ENCODE data around the gene PID1. TPM values are rescaled to one million over a fixed set of nuclear protein-coding genes. Genes with fewer than 3 reads are reported as not detected.

The PID1 gene
- total RNA-seq, 2 donors from 2014 or later: 0.55 to 1.6 TPM

DNA sequence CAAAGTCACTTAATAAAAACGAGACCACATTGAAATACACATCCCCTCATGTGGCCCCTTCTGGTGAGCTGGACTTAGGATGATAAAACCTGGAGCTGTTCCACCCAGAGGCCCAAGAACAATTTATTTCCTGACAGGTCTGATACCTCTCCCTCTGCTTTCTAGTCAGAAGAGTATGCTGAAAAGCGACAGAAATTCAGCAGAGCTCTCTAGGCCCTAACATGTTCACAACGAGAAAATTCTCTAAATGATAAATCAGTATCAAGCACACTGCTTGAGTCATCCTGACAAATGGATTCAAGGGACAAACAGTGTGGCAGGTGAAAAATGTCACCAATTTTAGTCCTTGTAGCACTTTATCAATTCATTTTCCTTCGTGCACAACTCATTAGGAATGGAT is 233.5 kb downstream of the PID1 start:
- H3K9me3 ChIP-seq (ENCODE audit: control insufficient read depth, low read length): no peaks in the 10 kb centered on the region
- Mint-ChIP-seq H3K9me3 (no peaks in the 10 kb centered on the region), H3K4me3 (no peak overlapping the region), H3K36me3 (ENCODE audit: low read depth) (no peaks in the 10 kb centered on the region), H3K27me3 (ENCODE audit: insufficient read depth) (no peaks in the 10 kb centered on the region), H3K4me1 (no peaks in the 10 kb centered on the region), H3K27ac (no peak overlapping the region)
- no peak overlapping the region for H3K4me3 ChIP-seq (ENCODE audit: low read length)
- DNase-seq: no peak
- TF ChIP-seq, protein P1, sequence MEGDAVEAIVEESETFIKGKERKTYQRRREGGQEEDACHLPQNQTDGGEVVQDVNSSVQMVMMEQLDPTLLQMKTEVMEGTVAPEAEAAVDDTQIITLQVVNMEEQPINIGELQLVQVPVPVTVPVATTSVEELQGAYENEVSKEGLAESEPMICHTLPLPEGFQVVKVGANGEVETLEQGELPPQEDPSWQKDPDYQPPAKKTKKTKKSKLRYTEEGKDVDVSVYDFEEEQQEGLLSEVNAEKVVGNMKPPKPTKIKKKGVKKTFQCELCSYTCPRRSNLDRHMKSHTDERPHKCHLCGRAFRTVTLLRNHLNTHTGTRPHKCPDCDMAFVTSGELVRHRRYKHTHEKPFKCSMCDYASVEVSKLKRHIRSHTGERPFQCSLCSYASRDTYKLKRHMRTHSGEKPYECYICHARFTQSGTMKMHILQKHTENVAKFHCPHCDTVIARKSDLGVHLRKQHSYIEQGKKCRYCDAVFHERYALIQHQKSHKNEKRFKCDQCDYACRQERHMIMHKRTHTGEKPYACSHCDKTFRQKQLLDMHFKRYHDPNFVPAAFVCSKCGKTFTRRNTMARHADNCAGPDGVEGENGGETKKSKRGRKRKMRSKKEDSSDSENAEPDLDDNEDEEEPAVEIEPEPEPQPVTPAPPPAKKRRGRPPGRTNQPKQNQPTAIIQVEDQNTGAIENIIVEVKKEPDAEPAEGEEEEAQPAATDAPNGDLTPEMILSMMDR (conservative IDR thresholded peaks at IDR 0.05): no peak
- no peaks in the 10 kb centered on the region for H3K4me1 ChIP-seq (ENCODE audit: control insufficient read depth, insufficient read depth, low read length)
- no peak overlapping the region for H3K27ac ChIP-seq (ENCODE audit: low read depth, low read length)
- H3K36me3 ChIP-seq (ENCODE audit: control insufficient read depth, insufficient read depth, low read length): no peaks in the 10 kb centered on the region
- no peak overlapping the region for H3K9ac ChIP-seq (ENCODE audit: extremely low read depth, low read length, poor library complexity, severe bottlenecking)
- WGBS, 2 experiments (ENCODE audit: insufficient coverage in 1 of 2, insufficient read length in 1 of 2): 87 to 100% methylated on average over 3 to 4 of the region's 4 CpGs
- H3K27me3 ChIP-seq (ENCODE audit: control insufficient read depth, insufficient read depth, low read length, poor library complexity, severe bottlenecking): no peaks in the 10 kb centered on the region

DNA sequence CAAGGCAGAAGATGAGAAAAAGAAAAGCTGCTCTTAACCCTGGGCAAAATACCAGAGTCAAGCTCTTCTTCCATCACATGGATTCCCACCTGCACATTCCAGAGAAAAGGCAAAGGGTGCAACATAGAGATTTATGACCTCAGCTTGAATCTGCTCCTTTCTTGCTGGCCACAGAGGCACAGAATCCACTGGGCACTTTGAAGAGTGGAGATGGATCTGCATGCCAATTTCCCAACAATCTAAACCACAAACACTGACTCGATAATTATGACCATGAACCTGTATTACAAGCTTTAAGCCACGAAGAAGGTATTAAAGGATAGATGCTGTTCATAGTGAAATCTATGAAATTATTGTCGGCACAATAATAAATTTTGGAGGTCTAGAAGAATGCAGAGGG is 237.3 kb downstream of the PID1 start:
- Histone ChIP-seq H3K27me3 (ENCODE audit: control insufficient read depth, insufficient read depth, low read length, poor library complexity, severe bottlenecking) (no peaks in the 10 kb centered on the region), H3K9me3 (ENCODE audit: control insufficient read depth, low read length) (no peaks in the 10 kb centered on the region), H3K4me3 (ENCODE audit: low read length) (no peak overlapping the region), H3K4me1 (ENCODE audit: control insufficient read depth, insufficient read depth, low read length) (no peaks in the 10 kb centered on the region), H3K36me3 (ENCODE audit: control insufficient read depth, insufficient read depth, low read length) (no peaks in the 10 kb centered on the region), H3K27ac (ENCODE audit: low read depth, low read length) (no peak overlapping the region), H3K9ac (ENCODE audit: extremely low read depth, low read length, poor library complexity, severe bottlenecking) (no peak overlapping the region)
- H3K9me3 Mint-ChIP-seq: no peaks in the 10 kb centered on the region
- H3K36me3 Mint-ChIP-seq (ENCODE audit: low read depth): no peaks in the 10 kb centered on the region
- no peak overlapping the region for H3K4me3 Mint-ChIP-seq
- 86 to 95% methylated on average over 1 to 3 of the region's 3 CpGs for WGBS, 2 experiments (ENCODE audit: insufficient coverage in 1 of 2, insufficient read length in 1 of 2)
- H3K27me3 Mint-ChIP-seq (ENCODE audit: insufficient read depth): no peaks in the 10 kb centered on the region
- TF ChIP-seq, protein P1 (conservative IDR thresholded peaks at IDR 0.05): no peak
- DNase-seq: no peak
- no peak overlapping the region for H3K27ac Mint-ChIP-seq
- H3K4me1 Mint-ChIP-seq: no peaks in the 10 kb centered on the region

DNA sequence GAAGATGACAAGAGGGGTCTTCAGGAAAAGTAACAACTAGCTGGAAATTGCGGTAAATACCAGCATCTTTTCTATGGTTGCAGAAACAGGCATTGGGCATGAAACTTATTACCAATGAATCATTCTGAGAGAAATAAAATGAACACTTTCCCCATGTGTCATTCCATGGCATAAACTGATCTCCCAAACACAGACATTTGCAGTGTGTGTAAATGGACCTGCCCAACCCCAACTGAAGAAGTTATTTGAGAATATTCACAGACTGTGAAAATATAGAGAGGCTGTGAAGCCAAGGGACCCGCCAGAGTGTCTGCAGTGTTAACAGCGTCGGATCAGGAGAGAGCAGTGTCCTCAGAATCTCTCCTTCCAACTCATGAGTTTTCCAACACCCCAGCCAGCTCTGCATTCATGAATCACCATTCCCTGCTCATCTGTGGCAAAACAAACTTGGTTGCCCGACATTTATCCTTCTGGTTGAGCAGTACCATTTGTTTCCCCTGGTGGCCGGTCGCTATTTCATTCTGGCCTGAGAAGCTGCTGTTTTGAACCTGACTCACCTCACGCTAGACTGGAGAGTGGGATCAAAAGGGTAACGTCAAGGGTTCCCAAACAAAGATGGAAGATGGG is 238.4 kb downstream of the PID1 start:
- H3K27me3 Mint-ChIP-seq (ENCODE audit: insufficient read depth): no peaks in the 10 kb centered on the region
- 94% methylated on average over 8 to 9 of the region's 9 CpGs for WGBS, 2 experiments (ENCODE audit: insufficient coverage in 1 of 2, insufficient read length in 1 of 2)
- no peaks in the 10 kb centered on the region for H3K4me1 Mint-ChIP-seq
- Histone ChIP-seq H3K4me3 (ENCODE audit: low read length) (no peak overlapping the region), H3K9me3 (ENCODE audit: control insufficient read depth, low read length) (no peaks in the 10 kb centered on the region), H3K27ac (ENCODE audit: low read depth, low read length) (no peak overlapping the region), H3K4me1 (ENCODE audit: control insufficient read depth, insufficient read depth, low read length) (no peaks in the 10 kb centered on the region), H3K36me3 (ENCODE audit: control insufficient read depth, insufficient read depth, low read length) (no peaks in the 10 kb centered on the region), H3K27me3 (ENCODE audit: control insufficient read depth, insufficient read depth, low read length, poor library complexity, severe bottlenecking) (no peaks in the 10 kb centered on the region), H3K9ac (ENCODE audit: extremely low read depth, low read length, poor library complexity, severe bottlenecking) (no peak overlapping the region)
- no peak overlapping the region for H3K27ac Mint-ChIP-seq
- DNase-seq: no peak
- no peak overlapping the region for H3K4me3 Mint-ChIP-seq
- no peaks in the 10 kb centered on the region for H3K9me3 Mint-ChIP-seq
- TF ChIP-seq, protein P1 (conservative IDR thresholded peaks at IDR 0.05): no peak
- no peaks in the 10 kb centered on the region for H3K36me3 Mint-ChIP-seq (ENCODE audit: low read depth)

Measured in endodermal cell (in vitro differentiated cells).